C4-2B (cell line): ENCODE data around the gene DAB2.
"Not testable (repeated sequence)": the region's sequence is repeated elsewhere in the genome, so short reads cannot be mapped to it uniquely, and the experiment has no call there.

ENCODE experiments used
- H3K27ac ChIP-seq: fragments of 450-650 bp; 2 replicates; pipeline ENCODE4 v1.5.1; 2017
- CTCF ChIP-seq: fragments of 450-650 bp; conservative IDR thresholded peaks from 2 replicates; pipeline ENCODE4 v1.5.1; 2017; ENCODE audit warnings: mild to moderate bottlenecking
- ZFX ChIP-seq: fragments of 450-650 bp; IDR thresholded peaks from 2 replicates; pipeline ENCODE4 v1.6.1; 2017

DAB2 gene

DNA sequence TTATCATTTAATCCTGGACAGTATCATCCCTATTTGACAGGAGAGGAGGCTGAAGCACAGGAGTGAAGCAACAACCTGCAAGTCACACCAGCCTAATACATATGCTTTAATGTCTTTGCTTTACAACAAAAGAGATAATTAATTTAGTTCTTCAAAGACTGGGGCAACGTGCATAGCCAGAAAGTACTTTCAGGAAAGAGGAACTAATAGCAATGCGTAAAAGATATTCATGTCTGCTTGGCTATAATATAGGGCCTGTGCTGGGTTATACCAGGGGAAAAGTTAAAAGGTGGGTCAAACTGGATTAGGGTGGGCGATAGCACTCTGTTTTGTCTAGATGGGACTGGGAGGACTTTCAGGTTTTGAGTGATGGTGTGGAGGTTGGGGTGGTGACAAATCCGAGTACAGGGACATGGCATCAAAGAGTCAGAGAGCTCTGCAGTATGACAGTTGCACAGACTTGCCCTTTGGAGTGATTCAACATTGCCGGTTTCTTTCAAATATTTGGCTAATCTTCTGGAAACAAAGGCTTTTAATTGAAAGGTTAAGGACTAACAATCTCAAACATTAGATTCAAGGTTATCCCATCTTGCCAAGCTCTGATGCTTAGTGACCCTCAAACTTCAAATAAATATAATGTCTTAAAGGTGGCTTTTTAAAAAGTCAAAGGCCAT lies 11.9 kb downstream of the DAB2 start:
- no peak overlapping the region for H3K27ac ChIP-seq
- TF ChIP-seq ZFX = no peak

DNA sequence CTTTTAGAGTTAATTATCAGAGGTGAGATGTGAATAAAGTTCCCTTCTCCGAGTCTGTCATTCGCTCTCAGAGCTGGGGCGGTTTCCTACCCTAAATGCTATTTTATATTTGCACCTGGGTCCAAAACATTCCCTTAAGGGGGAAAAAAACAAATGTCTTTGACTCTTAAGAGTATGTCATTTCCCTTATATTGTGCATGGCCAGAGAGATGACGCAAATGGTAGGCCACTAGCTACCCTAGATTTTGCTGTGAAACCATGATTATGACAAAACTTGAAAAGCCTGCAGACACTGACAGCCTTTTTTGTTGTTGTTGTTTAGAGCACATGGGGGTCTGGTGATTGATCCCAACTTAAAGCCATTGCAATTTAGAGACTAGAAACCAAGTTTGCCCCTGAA lies 12.8 kb downstream of the DAB2 start:
- TF ChIP-seq ZFX = no peak
- TF ChIP-seq CTCF = no peak
- H3K27ac ChIP-seq = no peak overlapping the region

- TF ChIP-seq CTCF (no peak), ZFX (no peak)
- no peak overlapping the region for H3K27ac ChIP-seq
These were observed 13.7 kb downstream of the DAB2 start for GRCh38 chr5:39411061-39411460.

GRCh38 chr5:39409033-39409432 lies 15.7 kb downstream of the DAB2 start:
- TF ChIP-seq ZFX (no peak), CTCF (no peak)
- H3K27ac ChIP-seq = no peak overlapping the region

- no peak overlapping the region for H3K27ac ChIP-seq
- no peak for TF ChIP-seq ZFX
- no peak for TF ChIP-seq CTCF
These were observed 19.5 kb downstream of the DAB2 start for GRCh38 chr5:39405083-39405843.

- H3K27ac ChIP-seq = not testable (repeated sequence)
These were observed 21.0 kb downstream of the DAB2 start for GRCh38 chr5:39403761-39404160.

- not testable (repeated sequence) for H3K27ac ChIP-seq
These were observed 22.6 kb downstream of the DAB2 start for GRCh38 chr5:39402140-39402539.

DNA sequence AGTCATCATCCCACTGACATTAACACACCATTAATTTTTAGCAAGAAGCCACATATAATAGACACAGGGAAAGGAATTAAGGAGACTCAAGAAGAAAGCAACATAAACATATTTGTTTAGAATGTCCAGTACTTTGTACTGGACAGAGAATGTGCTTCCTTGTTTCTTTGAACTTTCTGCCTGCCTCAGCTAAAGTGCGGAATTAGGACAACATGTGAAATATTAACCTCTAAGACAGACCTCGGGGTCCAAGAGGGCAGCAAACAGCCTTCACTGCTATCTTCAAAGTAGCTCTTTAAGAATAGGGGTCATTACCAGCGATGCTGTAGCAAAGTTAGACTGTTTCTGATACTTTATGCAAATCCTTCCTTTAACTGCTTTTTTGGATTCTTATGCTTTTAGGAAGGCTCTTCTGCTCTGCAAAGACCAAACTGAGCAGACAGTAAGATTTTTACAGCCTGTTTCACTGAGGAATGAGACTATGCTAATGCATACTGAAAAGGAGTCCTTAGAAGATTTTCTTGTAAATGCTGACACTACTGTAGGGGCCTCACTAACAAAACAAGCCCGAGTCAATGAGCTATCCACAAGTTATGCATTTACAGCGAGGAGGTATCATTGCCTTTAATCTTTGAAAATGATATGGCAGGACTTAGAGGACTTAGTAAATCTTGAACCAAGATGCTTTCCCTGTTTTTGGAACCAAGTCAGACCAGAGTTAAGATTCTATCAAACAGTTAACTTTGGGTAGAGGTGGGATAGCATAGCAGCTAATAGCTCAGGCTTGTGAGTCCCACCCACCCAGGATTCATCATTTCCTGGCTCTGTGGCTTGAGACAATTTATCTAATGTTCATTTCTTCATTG lies 23.8 kb downstream of the DAB2 start:
- TF ChIP-seq ZFX = no peak
- H3K27ac ChIP-seq = no peak overlapping the region

- H3K27ac ChIP-seq = no peak overlapping the region
- TF ChIP-seq CTCF (no peak), ZFX (no peak)
These were observed 25.4 kb downstream of the DAB2 start for GRCh38 chr5:39399135-39400036.
